Upper lobe of left lung (tissue), 4 donors: ENCODE measurements around the gene PML.

ENCODE experiments used
- CTCF ChIP-seq, 6 experiments: fragments of 450-650 bp in 4 of 6; fragments of 200-600 bp in 2 of 6; sonication (generic) in 2 of 6; IDR thresholded peaks; one replicate each; pipeline ENCODE4 v1.5.1; 2016 to 2019; ENCODE audit warnings: antibody characterized with exemption in 6 of 6
- EP300 ChIP-seq, 4 donors: sonication (generic); formaldehyde crosslinking; IDR thresholded peaks; one replicate each; pipeline ENCODE4 v1.5.1; 2017; ENCODE audit warnings: antibody characterized with exemption in 4 of 4, control low read depth in 2 of 4
- POLR2A ChIP-seq, 4 donors: fragments of 450-650 bp; IDR thresholded peaks; one replicate each; pipeline ENCODE4 v1.5.1; 2016 to 2017; ENCODE audit warnings: antibody characterized with exemption in 4 of 4, mild to moderate bottlenecking in 2 of 4

GRCh38 chr15:73952171-73952912 is 42.2 kb upstream of the PML start:
- TF ChIP-seq POLR2A (IDR thresholded peaks at IDR 0.05), result no peak
- no peak for TF ChIP-seq CTCF (IDR thresholded peaks at IDR 0.05)
- TF ChIP-seq EP300 (IDR thresholded peaks at IDR 0.05), result no peak
